B cell (primary cell): Measurements from ENCODE around the gene TFG. TPM values are rescaled to one million over a fixed set of nuclear protein-coding genes. Genes with fewer than 3 reads are reported as not detected.

Experiments
- ATAC-seq: fragments of 200-7000 bp; cut with Tn5 transposase; one replicate; pipeline ENCODE4 v1.10.0; 2021; ENCODE audit warnings: low read depth, mild to moderate bottlenecking, moderate number of reproducible peaks, moderate library complexity
- CTCF ChIA-PET: fragments of 350-600 bp; sonication (Branson Sonifier 250); formaldehyde crosslinking; loops from one replicate; lab custom pipeline; 2021; ENCODE audit warnings: antibody characterized with exemption, inconsistent platforms; lab: Charles Lee
- POLR2A ChIA-PET: fragments of 350-600 bp; sonication (Branson Sonifier 250); formaldehyde crosslinking; loops from one replicate; lab custom pipeline; 2021; ENCODE audit warnings: antibody characterized with exemption; lab: Charles Lee
- DNase-seq: peaks from one replicate; pipeline ENCODE4 v3.0.0; 2013
- H2AFZ ChIP-seq: 2 replicates; pipeline ENCODE4 v1.6.1; 2012; ENCODE audit warnings: mild to moderate bottlenecking, low read depth, low read length; ENCODE audit not compliant: insufficient read depth, poor library complexity, severe bottlenecking
- H3K27ac ChIP-seq, 2 donors: 1 replicate in 1 of 2; 2 replicates in 1 of 2; pipeline ENCODE4 v1.5.1; 2012 to 2013; ENCODE audit warnings: low read length in 2 of 2, mild to moderate bottlenecking in 2 of 2, moderate library complexity in 1 of 2
- H3K27me3 ChIP-seq, 4 experiments: fragments of 200-600 bp in 1 of 4; sonication (generic) in 1 of 4; replicated peaks in 1 of 4; 1 replicate in 2 of 4; 2 replicates in 2 of 4; pipeline versions ENCODE4 v1.6.1 to v1.7.0; 2013 to 2016; ENCODE audit warnings: low read length in 3 of 4, mild to moderate bottlenecking in 2 of 4, mixed read lengths in 1 of 4, moderate library complexity in 1 of 4; ENCODE audit not compliant: insufficient read depth in 4 of 4, control insufficient read depth in 3 of 4; ENCODE audit errors: control extremely low read depth in 1 of 4
- H3K36me3 ChIP-seq, 2 experiments: replicated peaks in 1 of 2; 1 replicate in 1 of 2; 2 replicates in 1 of 2; pipeline versions ENCODE4 v1.6.1 to v1.7.1; 2013; ENCODE audit warnings: low read length in 1 of 2; ENCODE audit not compliant: insufficient read depth in 2 of 2, control insufficient read depth in 1 of 2; ENCODE audit errors: control extremely low read depth in 1 of 2, extremely low read depth in 1 of 2
- H3K4me1 ChIP-seq, 2 donors: fragments of 200-600 bp in 1 of 2; sonication (generic) in 1 of 2; 1 replicate in 1 of 2; 2 replicates in 1 of 2; pipeline versions ENCODE4 v1.5.1 to v1.6.1; 2013 to 2017; ENCODE audit warnings: low read length in 2 of 2; ENCODE audit not compliant: control insufficient read depth in 2 of 2, insufficient read depth in 2 of 2
- H3K4me2 ChIP-seq: replicated peaks from 2 replicates; pipeline ENCODE3; 2012; ENCODE audit warnings: mild to moderate bottlenecking, low read depth, low read length; ENCODE audit not compliant: poor library complexity, severe bottlenecking
- H3K4me3 ChIP-seq, 5 experiments: fragments of 200-600 bp in 1 of 5; sonication (generic) in 1 of 5; 1 replicate in 3 of 5; 2 replicates in 2 of 5; pipeline versions ENCODE4 v1.5.1 to v1.7.0; 2011 to 2016; ENCODE audit warnings: low read length in 4 of 5, mild to moderate bottlenecking in 4 of 5, low read depth in 2 of 5, control low read depth in 1 of 5, moderate library complexity in 1 of 5; ENCODE audit not compliant: insufficient read depth in 1 of 5; ENCODE audit errors: control extremely low read depth in 1 of 5, extremely low read depth in 1 of 5
- H3K79me2 ChIP-seq: fragments of 200-600 bp; sonication (generic); one replicate; pipeline ENCODE4 v1.6.0; 2016; ENCODE audit warnings: low read length; ENCODE audit not compliant: control insufficient read depth, insufficient read depth
- H3K9ac ChIP-seq: fragments of 200-600 bp; sonication (generic); 2 replicates; pipeline ENCODE4 v1.6.1; 2017; ENCODE audit warnings: mild to moderate bottlenecking, low read length, moderate library complexity
- H3K9me3 ChIP-seq, 3 donors: one replicate each; pipeline versions ENCODE4 v1.6.1 to v1.7.1; 2013; ENCODE audit warnings: low read length in 2 of 3; ENCODE audit not compliant: control insufficient read depth in 2 of 3, insufficient read depth in 1 of 3; ENCODE audit errors: control extremely low read depth in 1 of 3
- H4K20me1 ChIP-seq: 2 replicates; pipeline ENCODE4 v1.6.0; 2012; ENCODE audit warnings: mild to moderate bottlenecking, low read length; ENCODE audit not compliant: insufficient read depth, control insufficient read depth, poor library complexity, severe bottlenecking
- H3K27ac Mint-ChIP-seq: one replicate; pipeline ENCODE4 v1.8.0; 2021; ENCODE audit warnings: mixed read lengths
- H3K27me3 Mint-ChIP-seq: one replicate; pipeline ENCODE4 v1.8.0; 2021; ENCODE audit warnings: mixed read lengths
- H3K4me1 Mint-ChIP-seq: one replicate; pipeline ENCODE4 v1.8.0; 2021; ENCODE audit warnings: mixed read lengths
- H3K4me3 Mint-ChIP-seq: one replicate; pipeline ENCODE4 v1.8.0; 2021; ENCODE audit warnings: mixed read lengths
- H3K9me3 Mint-ChIP-seq: one replicate; pipeline ENCODE4 v1.8.0; 2022; ENCODE audit warnings: mixed read lengths; ENCODE audit not compliant: insufficient read depth
- CTCF ChIP-seq: fragments of 200-600 bp; IDR thresholded peaks from one replicate; pipeline ENCODE4 v1.8.0; 2022; ENCODE audit warnings: antibody characterized with exemption, mild to moderate bottlenecking
- EZH2 ChIP-seq: IDR thresholded peaks from 2 replicates; pipeline ENCODE4 v1.6.1; 2012; ENCODE audit warnings: borderline replicate concordance, low read depth, mild to moderate bottlenecking, moderate library complexity, low read length; ENCODE audit not compliant: insufficient read depth, poor library complexity, severe bottlenecking
- WGBS: methylation state at CpG from one replicate; pipeline ENCODE4 v1.1.5; 2013; ENCODE audit warnings: missing lambda C conversion rate; ENCODE audit not compliant: insufficient coverage; 5-methylcytosine and 5-hydroxymethylcytosine counted together
- intact Hi-C: fragments of 100-400 bp; cut with micrococcal nuclease; formaldehyde crosslinking; loops from one replicate; pipeline ENCODE4 v1.10.0; 2022
- polyA plus RNA-seq: library from polyadenylated mRNA; depleted of rRNA; stranded (reverse); fragments of >200 nt; gene quantifications from 2 replicates; pipeline ENCODE4 v1.2.3, GENCODE V29; 2012
- total RNA-seq, 2 donors: library from RNA; stranded (reverse); fragments of 120-200 nt in 1 of 2; gene quantifications; 1 replicate in 1 of 2; 2 replicates in 1 of 2; pipeline versions ENCODE4 v1.2.3 to v1.2.4, GENCODE V29; 2013 to 2022

The TFG gene
- total and polyA plus RNA-seq, 2 donors (not counting 1 experiment from before 2014, with no cell fraction given) = 40.3 to 44.0 TPM

GRCh38 chr3:100702082-100702979, 7.0 kb upstream of the TFG start:
- H3K27ac ChIP-seq = no peak overlapping the region
- Mint-ChIP-seq H3K9me3 (no peaks in the 10 kb centered on the region), H3K27me3 (peaks cover 69% of the 10 kb centered on the region), H3K4me3 (no peak overlapping the region), H3K4me1 (no peaks in the 10 kb centered on the region), H3K27ac (no peak overlapping the region)
- H4K20me1 ChIP-seq = no peaks in the 10 kb centered on the region
- H3K4me1 ChIP-seq = no peaks in the 10 kb centered on the region
- H3K9ac ChIP-seq = no peak overlapping the region
- ChIA-PET CTCF (no interaction called here), POLR2A (no interaction called here)
- H3K27me3 ChIP-seq = peaks cover 0 to 31% (median 15%) of the 10 kb centered on the region in 4 experiments
- no peaks in the 10 kb centered on the region for H3K79me2 ChIP-seq
- no peak overlapping the region for H3K4me3 ChIP-seq
- H3K36me3 ChIP-seq = no peaks in the 10 kb centered on the region
- no peak overlapping the region for H2AFZ ChIP-seq
- WGBS = 100% methylated on average over 1 of the region's 4 CpGs
- DNase-seq (no peak), ATAC-seq (no peak)
- intact Hi-C loops = no loop called here
- H3K9me3 ChIP-seq = peaks cover 0 to 1% (median 0%) of the 10 kb centered on the region in 3 donors
- H3K4me2 ChIP-seq = no peak overlapping the region
- TF ChIP-seq EZH2 = no peak
- no peak for TF ChIP-seq CTCF

- Histone ChIP-seq H3K9ac (no peak overlapping the region), H3K4me2 (no peak overlapping the region), H3K27me3 (peaks cover 0 to 29% (median 15%) of the 10 kb centered on the region in 4 experiments), H3K4me3 (no peak overlapping the region), H3K4me1 (no peaks in the 10 kb centered on the region), H3K27ac (no peak overlapping the region), H2AFZ (no peak overlapping the region), H3K36me3 (no peaks in the 10 kb centered on the region), H3K9me3 (peaks cover 0 to 1% (median 0%) of the 10 kb centered on the region in 3 donors), H3K79me2 (no peaks in the 10 kb centered on the region), H4K20me1 (no peaks in the 10 kb centered on the region)
- Mint-ChIP-seq H3K4me3 (no peak overlapping the region), H3K4me1 (no peaks in the 10 kb centered on the region), H3K27ac (no peak overlapping the region), H3K27me3 (peaks cover 63% of the 10 kb centered on the region), H3K9me3 (no peaks in the 10 kb centered on the region)
- TF ChIP-seq EZH2 (no peak), CTCF (no peak)
- no peak for ATAC-seq
- ChIA-PET CTCF (no interaction called here), POLR2A (no interaction called here)
- DNase-seq = no peak
- no CpG with 5 or more reads among the region's 5 CpGs for WGBS
- intact Hi-C loops = no loop called here
Observed at GRCh38 chr3:100702980-100703345, 6.3 kb upstream of the TFG start.
